GM12872 (cell line): ENCODE results near the gene CCDC134.
A peak's percentile ranks its signal among the peaks of the same experiment; 100 is the strongest.

ENCODE experiments used
- TF ChIP-seq, protein P1 (sequence below): IDR thresholded peaks from 3 replicates; pipeline ENCODE4 v1.5.1; 2011; ENCODE audit warnings: low read depth, mild to moderate bottlenecking, low read length, moderate library complexity; ENCODE audit not compliant: insufficient read depth

The CCDC134 gene

DNA sequence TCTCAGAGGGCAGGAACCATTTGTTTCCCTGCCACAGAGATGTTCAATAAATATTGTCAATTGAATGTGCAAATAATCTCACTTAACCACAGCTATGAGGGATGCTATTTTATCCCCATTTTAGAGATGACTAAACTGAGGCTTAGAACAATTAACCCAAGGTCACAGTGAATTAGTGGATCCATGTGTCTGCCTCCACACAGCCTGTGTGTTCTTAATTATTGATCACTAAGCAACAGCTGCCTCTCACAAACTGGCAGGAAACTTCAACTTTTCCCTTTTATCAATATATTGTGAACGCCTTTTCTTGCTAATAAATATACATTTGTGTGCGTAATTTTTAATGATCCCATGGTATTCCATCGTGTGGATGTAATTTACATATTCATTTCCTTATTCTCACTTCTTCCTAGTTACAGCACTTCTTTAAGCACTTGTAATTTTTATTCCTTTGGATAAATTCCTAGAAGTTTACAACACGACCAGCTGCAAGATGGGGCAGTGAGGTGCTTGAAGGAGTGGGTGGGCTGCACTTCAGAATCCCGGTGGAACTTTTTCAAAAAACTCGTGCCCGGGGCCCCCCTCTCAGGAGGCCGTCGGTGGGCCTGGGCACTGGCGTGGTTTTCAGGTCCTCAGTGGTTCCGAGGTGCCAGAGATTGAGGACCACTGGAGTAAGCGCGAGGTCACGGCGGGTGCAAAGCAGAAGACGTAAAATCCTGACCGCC lies 31.5 kb downstream of the CCDC134 start:
- TF ChIP-seq, protein P1, sequence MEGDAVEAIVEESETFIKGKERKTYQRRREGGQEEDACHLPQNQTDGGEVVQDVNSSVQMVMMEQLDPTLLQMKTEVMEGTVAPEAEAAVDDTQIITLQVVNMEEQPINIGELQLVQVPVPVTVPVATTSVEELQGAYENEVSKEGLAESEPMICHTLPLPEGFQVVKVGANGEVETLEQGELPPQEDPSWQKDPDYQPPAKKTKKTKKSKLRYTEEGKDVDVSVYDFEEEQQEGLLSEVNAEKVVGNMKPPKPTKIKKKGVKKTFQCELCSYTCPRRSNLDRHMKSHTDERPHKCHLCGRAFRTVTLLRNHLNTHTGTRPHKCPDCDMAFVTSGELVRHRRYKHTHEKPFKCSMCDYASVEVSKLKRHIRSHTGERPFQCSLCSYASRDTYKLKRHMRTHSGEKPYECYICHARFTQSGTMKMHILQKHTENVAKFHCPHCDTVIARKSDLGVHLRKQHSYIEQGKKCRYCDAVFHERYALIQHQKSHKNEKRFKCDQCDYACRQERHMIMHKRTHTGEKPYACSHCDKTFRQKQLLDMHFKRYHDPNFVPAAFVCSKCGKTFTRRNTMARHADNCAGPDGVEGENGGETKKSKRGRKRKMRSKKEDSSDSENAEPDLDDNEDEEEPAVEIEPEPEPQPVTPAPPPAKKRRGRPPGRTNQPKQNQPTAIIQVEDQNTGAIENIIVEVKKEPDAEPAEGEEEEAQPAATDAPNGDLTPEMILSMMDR, result no peak

DNA sequence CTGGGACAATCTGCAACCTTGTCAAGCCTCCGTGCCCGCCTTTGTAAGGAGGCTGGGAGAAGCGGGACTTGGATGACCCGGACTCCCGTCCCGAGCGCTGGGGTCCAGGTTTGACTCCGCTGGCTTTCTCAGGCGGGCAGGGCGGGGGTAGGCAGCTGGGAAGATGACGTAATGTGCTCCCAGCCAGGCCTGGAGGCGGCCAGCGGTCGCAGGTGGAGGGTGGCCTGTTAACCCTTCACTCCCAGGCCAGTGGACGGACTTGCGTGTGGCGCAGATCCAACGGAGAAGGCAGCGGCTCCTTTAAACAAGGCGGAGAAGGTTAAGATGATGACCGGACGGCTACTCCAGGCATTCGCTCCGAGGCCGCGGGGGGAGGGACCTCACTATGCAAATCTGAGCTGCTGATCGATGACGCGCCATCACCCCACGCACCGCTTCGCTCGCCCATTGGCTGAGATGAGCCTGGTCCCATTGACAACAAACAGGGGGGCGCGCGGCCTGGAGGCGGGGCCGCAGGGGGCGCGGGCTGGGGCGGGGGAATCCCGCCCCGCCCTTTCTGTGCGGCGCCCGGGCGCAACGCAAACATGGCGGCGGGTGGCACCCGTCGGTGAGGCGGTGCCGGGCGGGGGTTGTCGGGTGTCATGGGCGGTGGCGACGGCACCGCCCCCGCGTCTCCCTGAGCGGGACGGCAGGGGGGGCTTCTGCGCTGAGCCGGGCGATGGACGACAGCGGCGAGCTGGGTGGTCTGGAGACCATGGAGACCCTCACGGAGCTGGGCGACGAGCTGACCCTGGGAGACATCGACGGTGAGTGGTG lies 32.3 kb downstream of the CCDC134 start, which contains the start of gene SREBF2:
TSS of gene SREBF2 (plus strand) at position 553 of the 816 bp plus-strand sequence. CDS start at position 719, 166 bp downstream.
- TF ChIP-seq, protein P1, result 0 out of 3 replicates have a peak, but pooled peaks have one; percentile 7

GRCh38 chr22:41833369-41834004 lies 33.0 kb downstream of the CCDC134 start:
- TF ChIP-seq, protein P1, result no peak

DNA sequence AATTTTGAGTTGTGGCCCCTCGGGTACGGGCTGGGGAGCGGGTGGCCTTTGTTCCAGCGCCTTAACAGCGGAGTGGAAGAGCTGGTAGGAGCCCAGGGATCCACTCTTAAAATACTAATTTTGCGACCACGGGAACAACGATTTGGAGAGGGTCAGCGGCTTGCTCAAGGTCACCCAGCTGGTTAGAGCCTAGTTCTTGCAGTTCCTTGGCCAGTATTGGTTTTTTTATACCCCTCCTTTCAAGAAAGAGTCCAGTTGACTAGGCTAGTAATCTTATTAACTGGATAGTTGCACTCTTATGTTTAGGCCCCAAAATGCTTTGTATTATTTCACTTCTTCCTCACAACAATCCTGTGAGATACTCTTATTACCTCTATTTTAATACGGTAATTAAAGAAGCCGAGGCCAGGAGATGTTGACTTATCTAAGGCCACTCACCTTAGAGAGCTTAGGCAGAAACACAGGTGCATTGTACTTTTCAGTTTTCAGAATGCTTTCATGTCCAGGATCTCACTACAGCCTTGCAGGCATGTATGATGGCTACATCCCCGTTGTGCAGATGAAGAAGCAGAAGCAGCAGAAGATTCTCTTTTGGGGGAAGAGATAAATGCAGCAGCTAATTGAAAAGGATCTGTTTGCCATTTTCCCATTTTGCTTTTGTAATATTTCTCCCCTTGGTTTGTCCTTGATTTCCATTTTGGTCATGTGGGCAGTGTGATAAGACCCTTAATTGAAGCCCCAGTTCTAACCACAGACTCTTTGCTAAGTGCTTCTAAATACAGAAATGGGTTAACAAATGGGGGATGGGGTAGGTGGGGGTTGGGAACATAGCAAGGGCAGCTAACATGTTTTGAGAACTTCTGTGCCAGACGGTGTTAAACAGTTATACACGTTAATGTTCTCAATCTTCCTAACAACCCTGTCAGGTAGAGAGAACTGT lies 33.8 kb downstream of the CCDC134 start:
- TF ChIP-seq, protein P1, result no peak

- TF ChIP-seq, protein P1, result no peak
Observed at GRCh38 chr22:41836551-41836950, 36.1 kb downstream of the CCDC134 start.

GRCh38 chr22:41838842-41839618 lies 38.6 kb downstream of the CCDC134 start:
- TF ChIP-seq, protein P1, result no peak
